ENCODE results near the gene SCN10A. TPM values are rescaled to one million over a fixed set of nuclear protein-coding genes. Genes with fewer than 3 reads are reported as not detected.

SCN10A gene
- not detected for total RNA-seq

DNA sequence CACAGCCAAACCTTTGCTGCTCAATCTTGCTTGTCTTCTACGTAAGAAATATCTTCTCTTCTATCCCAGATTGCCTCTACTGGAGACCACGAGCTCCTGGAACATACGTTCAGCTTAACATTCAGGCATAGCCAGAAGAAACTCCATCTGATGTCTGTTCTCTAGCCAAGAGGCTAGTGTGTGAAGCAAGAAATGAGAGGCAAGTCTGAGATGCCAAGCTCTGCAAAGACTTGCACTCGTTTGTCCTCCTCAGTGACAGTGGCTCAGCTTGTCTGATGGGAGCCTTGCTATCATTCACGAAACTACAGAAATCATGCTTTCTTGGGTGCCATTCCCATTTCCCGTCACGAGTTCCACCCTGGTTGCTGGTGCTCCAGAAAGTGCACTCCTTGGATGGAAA is at the start of gene SCN10A:
Gene SCN10A (minus strand): TSS at position 192 of the 400 bp plus-strand sequence. CDS start 22,207 bp downstream, outside the sequence.
- peaks cover 10% of the 10 kb centered on the region for H3K4me1 ChIP-seq
- H3K9me3 ChIP-seq: no peaks in the 10 kb centered on the region
- H3K27me3 ChIP-seq: no peaks in the 10 kb centered on the region
- intact Hi-C loops (cut with DNase I): no loop called here
- H3K27ac ChIP-seq: no peak within 1 kb of the TSS
- 47% methylated on average over 7 of the region's 7 CpGs for WGBS, 2 donors
- DNase-seq (no peak), ATAC-seq (no peak)
- no peak within 1 kb of the TSS for H3K4me3 ChIP-seq
- TF ChIP-seq, protein P1, sequence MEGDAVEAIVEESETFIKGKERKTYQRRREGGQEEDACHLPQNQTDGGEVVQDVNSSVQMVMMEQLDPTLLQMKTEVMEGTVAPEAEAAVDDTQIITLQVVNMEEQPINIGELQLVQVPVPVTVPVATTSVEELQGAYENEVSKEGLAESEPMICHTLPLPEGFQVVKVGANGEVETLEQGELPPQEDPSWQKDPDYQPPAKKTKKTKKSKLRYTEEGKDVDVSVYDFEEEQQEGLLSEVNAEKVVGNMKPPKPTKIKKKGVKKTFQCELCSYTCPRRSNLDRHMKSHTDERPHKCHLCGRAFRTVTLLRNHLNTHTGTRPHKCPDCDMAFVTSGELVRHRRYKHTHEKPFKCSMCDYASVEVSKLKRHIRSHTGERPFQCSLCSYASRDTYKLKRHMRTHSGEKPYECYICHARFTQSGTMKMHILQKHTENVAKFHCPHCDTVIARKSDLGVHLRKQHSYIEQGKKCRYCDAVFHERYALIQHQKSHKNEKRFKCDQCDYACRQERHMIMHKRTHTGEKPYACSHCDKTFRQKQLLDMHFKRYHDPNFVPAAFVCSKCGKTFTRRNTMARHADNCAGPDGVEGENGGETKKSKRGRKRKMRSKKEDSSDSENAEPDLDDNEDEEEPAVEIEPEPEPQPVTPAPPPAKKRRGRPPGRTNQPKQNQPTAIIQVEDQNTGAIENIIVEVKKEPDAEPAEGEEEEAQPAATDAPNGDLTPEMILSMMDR (IDR thresholded peaks at IDR 0.05): no peak
- no peak for TF ChIP-seq POLR2A (IDR thresholded peaks at IDR 0.05)
- no peaks in the 10 kb centered on the region for H3K36me3 ChIP-seq (replicated peaks in 1 of 2; ENCODE audit: insufficient read depth in 1 of 2, low read depth in 2 of 2)

DNA sequence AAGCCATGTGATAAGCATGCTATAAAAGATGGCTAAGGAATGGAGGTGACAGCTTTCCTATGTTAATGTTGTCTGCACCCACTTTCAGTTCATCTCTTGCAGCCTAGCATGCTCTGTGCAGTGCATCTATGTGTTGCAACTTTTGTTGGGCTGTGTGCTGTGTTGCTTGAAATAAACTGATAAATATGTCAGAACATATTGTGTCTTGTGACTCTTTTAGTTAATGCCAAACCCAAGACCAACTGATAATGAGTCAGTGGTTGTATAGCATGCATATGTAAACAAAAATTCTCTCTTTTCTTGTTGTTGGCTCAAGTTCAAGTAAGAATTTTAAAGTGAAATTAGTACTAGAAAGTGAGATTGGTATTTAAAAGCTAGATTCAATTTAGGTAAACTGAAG is 37.0 kb upstream of the SCN10A start:
- intact Hi-C loops (cut with DNase I): no loop called here

DNA sequence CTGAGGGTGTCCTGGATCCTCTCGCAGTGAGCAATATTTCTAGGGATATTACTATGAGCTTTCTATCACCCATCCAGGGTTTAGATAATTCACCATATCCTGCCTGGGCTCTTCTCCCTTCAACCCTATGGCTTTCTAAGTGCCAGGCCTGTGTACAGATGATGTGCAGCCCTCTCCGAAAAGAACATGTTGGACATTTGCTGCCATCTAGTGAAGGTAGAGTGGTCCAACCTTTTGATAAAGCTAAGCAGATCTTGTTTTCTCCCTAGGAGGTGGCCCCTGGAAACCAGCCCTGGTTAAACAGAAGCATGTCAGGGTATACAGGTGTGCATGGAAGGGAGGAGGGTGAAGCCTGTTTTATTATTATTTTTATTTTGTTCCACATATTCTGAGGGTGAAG is 27.9 kb upstream of the SCN10A start:
- TF ChIP-seq, protein P1 (IDR thresholded peaks at IDR 0.05): peak in 6 of 7 experiments; percentile 17 to 48 (median 36)
- TF ChIP-seq POLR2A (IDR thresholded peaks at IDR 0.05): no peak
- intact Hi-C loops (cut with DNase I): no loop called here
- H3K36me3 ChIP-seq (replicated peaks in 1 of 2; ENCODE audit: insufficient read depth in 1 of 2, low read depth in 2 of 2): no peaks in the 10 kb centered on the region
- no peak overlapping the region for H3K4me3 ChIP-seq
- WGBS, 2 donors: 44 to 50% methylated on average over 2 of the region's 2 CpGs
- no peaks in the 10 kb centered on the region for H3K9me3 ChIP-seq
- no peak overlapping the region for H3K27ac ChIP-seq
- no peaks in the 10 kb centered on the region for H3K4me1 ChIP-seq
- H3K27me3 ChIP-seq: peaks cover 0 to 4% of the 10 kb centered on the region in 2 donors
- DNase-seq (peak in 1 of 4 donors; percentile 24), ATAC-seq (no peak)

More for the DNA sequence above, 37.0 kb upstream of the SCN10A start:
- no peak overlapping the region for H3K4me3 ChIP-seq
- TF ChIP-seq POLR2A (IDR thresholded peaks at IDR 0.05): no peak
- TF ChIP-seq, protein P1 (IDR thresholded peaks at IDR 0.05): no peak
- DNase-seq: no peak
- H3K36me3 ChIP-seq (replicated peaks in 1 of 2; ENCODE audit: insufficient read depth in 1 of 2, low read depth in 2 of 2): no peaks in the 10 kb centered on the region
- H3K4me1 ChIP-seq: peaks cover 5% of the 10 kb centered on the region
- ATAC-seq: no peak
- H3K9me3 ChIP-seq: no peaks in the 10 kb centered on the region
- H3K27ac ChIP-seq: no peak overlapping the region
- H3K27me3 ChIP-seq: no peaks in the 10 kb centered on the region

DNA sequence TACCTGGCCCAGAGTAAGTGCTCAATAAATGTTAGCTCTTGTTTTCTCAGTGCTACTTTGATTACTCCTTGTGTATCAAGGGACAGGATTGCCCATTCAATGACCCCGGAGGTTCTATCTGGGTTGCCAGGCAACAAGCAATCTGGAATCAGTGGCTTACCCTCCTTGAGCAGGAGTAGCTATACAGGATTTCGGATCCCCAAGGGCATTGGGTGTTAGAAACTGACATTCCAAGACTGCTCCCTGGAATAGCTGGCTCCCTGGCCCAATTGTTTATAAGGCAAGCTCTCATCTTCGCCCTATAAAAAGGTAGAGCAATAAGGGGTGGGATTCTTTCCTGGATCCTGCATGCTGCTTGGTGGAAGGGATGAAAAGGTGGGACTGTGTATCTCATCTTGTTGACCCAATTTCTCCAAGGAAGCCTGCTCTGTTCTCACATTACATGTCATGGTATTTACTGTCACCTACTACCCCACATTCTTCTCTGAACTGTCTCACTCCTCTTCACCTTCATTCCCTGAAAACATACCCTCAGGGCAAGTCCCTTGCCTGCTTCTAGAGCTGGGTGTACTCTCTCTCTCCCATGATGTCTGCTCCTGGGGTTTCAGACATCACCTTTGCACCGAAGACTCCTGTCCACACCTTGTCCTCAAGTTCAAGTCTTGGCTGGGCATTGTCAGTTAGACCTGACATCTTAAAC is 26.4 kb upstream of the SCN10A start:
- H3K36me3 ChIP-seq (replicated peaks in 1 of 2; ENCODE audit: insufficient read depth in 1 of 2, low read depth in 2 of 2): no peaks in the 10 kb centered on the region
- intact Hi-C loops (cut with DNase I): no loop called here
- H3K4me1 ChIP-seq: no peaks in the 10 kb centered on the region
- 41 to 55% methylated on average over 4 of the region's 4 CpGs for WGBS, 2 donors
- no peak overlapping the region for H3K27ac ChIP-seq
- H3K4me3 ChIP-seq: no peak overlapping the region
- no peak for ATAC-seq
- TF ChIP-seq, protein P1 (IDR thresholded peaks at IDR 0.05): no peak
- no peak for TF ChIP-seq POLR2A (IDR thresholded peaks at IDR 0.05)
- no peak for DNase-seq
- no peaks in the 10 kb centered on the region for H3K9me3 ChIP-seq
- H3K27me3 ChIP-seq: peaks cover 0 to 4% of the 10 kb centered on the region in 2 donors

DNA sequence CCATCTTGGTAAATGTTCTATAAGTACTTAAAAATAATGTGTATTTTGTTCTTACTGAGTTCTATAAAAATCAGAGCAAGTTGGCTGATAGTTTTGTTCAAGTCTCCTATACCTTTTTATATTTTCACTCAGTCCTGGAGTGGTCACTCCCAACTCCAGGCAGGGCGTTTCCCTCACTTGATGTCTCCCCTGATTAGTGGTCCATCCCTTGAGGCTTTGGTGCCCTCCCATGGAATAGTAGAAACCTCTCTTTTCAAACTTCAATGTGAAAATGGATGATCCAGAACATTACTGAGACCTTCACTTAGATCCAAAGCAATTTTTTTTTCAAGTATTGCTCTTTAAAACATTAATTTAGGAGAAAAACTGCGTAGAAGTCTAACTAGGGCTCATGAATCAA is 25.0 kb upstream of the SCN10A start:
- no peak for TF ChIP-seq POLR2A (IDR thresholded peaks at IDR 0.05)
- TF ChIP-seq, protein P1 (IDR thresholded peaks at IDR 0.05): no peak
- Histone ChIP-seq H3K4me1 (no peaks in the 10 kb centered on the region), H3K36me3 (replicated peaks in 1 of 2; ENCODE audit: insufficient read depth in 1 of 2, low read depth in 2 of 2) (no peaks in the 10 kb centered on the region), H3K4me3 (no peak overlapping the region), H3K27me3 (peaks cover 0 to 4% of the 10 kb centered on the region in 2 donors), H3K27ac (no peak overlapping the region), H3K9me3 (no peaks in the 10 kb centered on the region)
- WGBS, 2 donors: 36 to 43% methylated on average over 2 of the region's 2 CpGs
- ATAC-seq (no peak), DNase-seq (no peak)
- intact Hi-C loops (cut with DNase I): no loop called here

Measured in body of pancreas (tissue), 4 donors.